Measurements from ENCODE around the gene GOLGA5. TPM values are rescaled to one million over a fixed set of nuclear protein-coding genes. Genes with fewer than 3 reads are reported as not detected.
A peak's percentile ranks its signal among the peaks of the same experiment; 100 is the strongest.
"Not testable (repeated sequence)": the region's sequence is repeated elsewhere in the genome, so short reads cannot be mapped to it uniquely, and the experiment has no call there.

GOLGA5 gene
- polyA plus RNA-seq, 4 donors = 35.3 to 51.4 (median 42.1) TPM

- no peak for DNase-seq (ENCODE audit: low read depth in 4 of 4, low spot score in 2 of 4)
Measured at GRCh38 chr14:92819011-92819597, 25.0 kb downstream of the GOLGA5 start.

DNA sequence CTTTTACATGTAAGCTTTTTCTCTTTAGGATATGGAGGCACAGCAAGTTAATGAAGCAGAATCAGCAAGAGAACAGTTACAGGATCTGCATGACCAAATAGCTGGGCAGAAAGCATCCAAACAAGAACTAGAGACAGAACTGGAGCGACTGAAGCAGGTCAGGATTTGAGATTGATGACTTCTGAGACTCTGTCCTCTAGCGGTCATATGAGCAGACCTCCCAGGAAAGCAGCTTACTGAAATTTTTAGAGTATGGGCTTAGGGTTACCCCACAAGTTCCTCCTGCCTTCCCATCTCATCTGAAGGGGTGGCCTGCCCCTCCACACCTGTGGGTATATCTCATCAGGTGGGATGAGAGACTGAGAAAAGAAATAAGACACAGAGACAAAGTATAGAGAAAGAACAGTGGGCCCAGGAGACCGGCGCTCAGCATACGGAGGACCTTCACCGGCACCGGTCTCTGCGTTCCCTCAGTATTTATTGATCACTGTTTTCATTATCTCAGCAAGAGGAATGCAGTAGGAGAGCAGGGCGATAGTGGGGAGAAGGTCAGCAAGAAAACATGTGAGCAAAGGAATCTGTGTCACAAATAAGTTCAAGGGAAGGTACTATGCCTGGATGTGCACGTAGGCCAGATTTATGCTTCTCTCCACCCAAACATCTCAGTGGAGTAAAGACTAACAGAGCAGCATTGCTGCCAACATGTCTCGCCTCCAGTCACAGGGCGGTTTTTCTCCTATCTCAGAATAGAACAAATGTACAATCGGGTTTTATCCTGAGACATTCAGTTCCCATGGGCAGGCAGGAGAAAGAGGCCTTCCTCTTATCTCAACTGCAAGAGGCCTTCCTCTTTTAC lies 25.8 kb downstream of the GOLGA5 start:
- not testable (repeated sequence) for DNase-seq (ENCODE audit: low read depth in 4 of 4, low spot score in 2 of 4)

- not testable (repeated sequence) for DNase-seq (ENCODE audit: low read depth in 4 of 4, low spot score in 2 of 4)
Measured at GRCh38 chr14:92820536-92820840, 26.4 kb downstream of the GOLGA5 start.

DNA sequence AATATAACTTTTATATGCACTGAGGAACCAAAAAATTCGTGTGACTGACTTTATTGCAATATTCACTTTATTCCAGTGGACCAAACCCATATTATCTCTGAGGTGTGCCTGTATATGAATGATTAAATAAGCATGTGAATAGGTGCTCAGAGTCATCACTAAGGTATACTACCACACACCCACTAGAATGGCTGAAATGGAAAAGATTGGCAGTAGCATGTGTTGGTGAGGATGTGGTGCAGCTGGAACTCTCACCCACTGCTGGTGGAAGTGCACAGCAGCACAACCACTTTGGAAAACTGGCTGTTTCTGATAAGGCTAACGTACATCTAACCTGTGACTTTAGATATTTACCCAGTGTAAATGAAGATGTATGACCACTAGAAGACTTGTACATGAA lies 36.8 kb downstream of the GOLGA5 start:
- no peak for DNase-seq (ENCODE audit: low read depth in 4 of 4, low spot score in 2 of 4)

DNA sequence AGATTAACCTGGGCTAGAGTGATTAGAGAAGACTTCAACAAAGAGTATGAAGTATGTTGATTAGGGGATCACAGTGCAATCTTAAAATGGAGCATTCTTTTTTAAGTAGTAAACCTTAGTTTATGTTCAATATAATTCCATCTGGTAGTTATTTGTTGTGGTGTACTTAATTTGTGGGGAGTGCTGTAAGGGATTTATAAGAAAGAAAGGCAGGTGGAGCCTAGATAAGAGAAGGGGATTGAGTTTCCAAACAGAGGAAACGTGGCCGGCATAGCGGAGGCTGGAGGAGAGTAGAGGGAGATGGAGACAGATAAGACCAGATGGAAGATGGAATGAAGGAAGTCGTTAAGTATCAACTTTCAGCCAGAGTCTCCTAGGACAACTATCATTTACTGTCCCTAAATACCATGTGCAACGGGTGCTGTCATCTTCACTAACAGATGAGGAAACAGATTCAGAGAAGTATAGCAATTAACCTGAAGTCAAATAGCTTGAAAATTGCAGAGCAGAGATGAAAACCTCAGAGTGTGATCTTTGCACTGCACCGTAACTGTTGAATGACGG lies 38.1 kb downstream of the GOLGA5 start:
- DNase-seq (ENCODE audit: low read depth in 4 of 4, low spot score in 2 of 4) = no peak

- DNase-seq (ENCODE audit: low read depth in 4 of 4, low spot score in 2 of 4) = no peak
Measured at GRCh38 chr14:92841930-92842329, 47.8 kb downstream of the GOLGA5 start.

DNA sequence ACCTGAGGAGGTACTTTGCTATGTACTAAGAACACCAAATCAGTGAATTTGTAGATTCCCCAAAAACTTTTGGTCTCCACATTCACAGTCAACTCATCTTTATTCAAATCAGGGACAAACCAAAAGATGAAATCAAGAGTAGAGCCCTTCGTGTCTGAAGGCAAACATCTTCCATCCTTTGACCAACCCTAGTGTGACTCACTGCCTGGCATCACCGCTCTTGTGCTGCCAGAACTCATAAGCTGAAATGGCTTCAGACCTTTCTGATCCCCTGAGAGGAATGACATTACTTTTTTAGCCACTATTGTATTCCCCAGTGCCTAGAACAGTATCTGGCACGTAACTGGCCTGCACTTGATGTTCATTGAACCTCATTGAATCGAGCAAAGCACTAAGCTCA lies 50.1 kb downstream of the GOLGA5 start:
- no peak for DNase-seq (ENCODE audit: low read depth in 4 of 4, low spot score in 2 of 4)

GRCh38 chr14:92846162-92846897 lies 52.2 kb downstream of the GOLGA5 start:
- DNase-seq (ENCODE audit: low read depth in 4 of 4, low spot score in 2 of 4) = no peak

DNA sequence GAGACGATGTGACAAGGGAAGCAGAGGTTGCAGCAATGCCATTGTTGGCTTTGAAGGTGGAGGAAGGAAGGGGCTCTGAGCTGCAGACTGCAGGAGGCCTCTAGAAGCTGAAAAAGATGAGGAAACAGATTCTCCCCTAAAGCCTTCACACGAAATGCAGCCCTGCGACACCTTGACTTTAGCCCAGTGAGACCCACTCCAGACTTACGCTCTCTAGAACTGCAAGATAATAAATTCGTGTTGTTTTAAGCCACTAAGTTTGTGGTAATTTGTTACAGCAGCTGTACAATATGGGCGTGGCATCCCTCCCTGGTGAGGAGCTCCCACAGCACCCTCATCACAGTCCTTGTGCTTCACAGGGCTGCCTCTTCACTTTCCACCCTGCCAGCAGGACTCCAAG lies 53.2 kb downstream of the GOLGA5 start:
- DNase-seq (ENCODE audit: low read depth in 4 of 4, low spot score in 2 of 4) = no peak

DNA sequence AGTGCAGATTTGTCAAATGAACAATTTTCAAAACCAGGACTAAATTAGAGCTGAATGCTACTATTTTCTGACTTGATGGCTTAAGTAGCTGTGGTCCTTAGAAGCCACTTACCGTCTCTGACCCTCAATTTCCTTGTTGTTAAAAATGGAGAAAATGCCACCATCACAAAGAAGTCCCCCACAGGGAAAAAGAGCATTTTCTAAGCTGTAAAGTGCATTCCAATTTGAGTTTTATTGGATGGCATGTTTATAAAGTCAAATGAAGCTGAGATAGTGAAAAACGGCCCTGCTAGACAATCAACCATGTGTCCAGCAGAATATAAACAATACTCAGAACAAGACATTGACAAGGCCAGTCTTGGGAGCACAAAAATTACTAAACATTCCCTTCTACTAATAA lies 53.6 kb downstream of the GOLGA5 start:
- DNase-seq (ENCODE audit: low read depth in 4 of 4, low spot score in 2 of 4) = no peak

GRCh38 chr14:92848887-92849286 lies 54.8 kb downstream of the GOLGA5 start:
- DNase-seq (ENCODE audit: low read depth in 4 of 4, low spot score in 2 of 4) = peak in 1 of 4 donors; percentile 40

DNA sequence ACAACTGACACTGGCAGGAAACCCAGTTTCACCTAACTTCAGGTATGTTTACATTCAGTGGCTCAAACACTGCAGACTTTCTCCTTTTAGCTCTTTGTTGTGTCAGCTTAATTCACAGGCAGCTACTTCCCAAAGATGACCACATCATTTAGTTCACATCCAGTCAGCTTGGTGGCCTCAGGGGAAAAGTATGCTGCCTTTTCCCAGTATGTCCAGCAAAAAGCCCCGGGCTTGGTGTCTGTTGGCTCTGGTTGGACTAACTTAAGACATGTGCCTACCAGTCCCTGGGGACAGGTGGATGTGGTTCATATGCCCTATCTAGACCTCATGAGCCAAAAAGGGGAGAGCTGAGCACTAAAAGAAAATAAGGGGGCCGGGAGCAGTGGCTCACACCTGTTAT lies 56.4 kb downstream of the GOLGA5 start:
- DNase-seq (ENCODE audit: low read depth in 4 of 4, low spot score in 2 of 4) = no peak

GRCh38 chr14:92853136-92853535 lies 59.0 kb downstream of the GOLGA5 start:
- not testable (repeated sequence) for DNase-seq (ENCODE audit: low read depth in 4 of 4, low spot score in 2 of 4)

GRCh38 chr14:92860049-92860840 lies 66.1 kb downstream of the GOLGA5 start:
- DNase-seq (ENCODE audit: low read depth in 4 of 4, low spot score in 2 of 4) = no peak

DNA sequence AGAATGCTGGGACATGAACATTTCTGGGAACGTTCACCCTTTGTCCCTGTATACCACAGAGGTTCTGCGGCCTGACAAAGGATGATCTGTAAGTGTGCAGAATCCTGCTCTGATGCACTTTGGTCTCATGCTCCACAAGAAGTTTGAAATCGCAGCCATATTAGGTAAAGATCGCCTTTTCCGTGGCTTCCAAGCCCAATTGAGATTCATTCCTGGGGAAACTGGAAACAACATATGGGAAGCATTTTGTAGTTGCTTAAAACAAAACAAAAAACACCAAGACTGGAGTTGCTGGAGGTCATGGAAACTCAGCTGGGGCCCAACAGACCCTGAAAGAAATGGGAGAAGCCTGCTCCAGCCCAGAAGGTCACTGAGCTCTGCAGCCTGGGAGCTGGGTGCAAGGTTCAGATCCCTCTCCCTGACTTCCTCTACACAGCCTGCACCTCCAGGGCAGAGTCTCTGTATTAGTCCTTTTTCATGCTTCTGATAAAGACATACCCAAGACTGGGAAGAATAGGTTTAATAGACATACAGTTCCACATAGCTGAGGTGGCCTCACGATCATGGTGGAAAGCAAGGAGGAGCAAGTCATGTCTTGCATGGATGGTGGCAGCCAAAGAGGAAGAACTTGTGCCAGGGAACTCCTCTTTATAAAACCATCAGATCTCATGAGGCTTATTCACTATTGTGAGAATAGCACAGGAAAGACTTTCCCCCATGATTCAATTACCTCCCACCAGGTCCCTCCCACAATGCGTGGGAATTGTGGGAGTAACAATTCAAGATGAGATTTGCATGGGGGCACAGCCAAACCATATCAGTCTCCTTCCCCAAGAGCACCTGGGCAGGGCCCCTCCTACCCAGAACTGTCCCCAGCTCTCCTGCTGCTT lies 68.0 kb downstream of the GOLGA5 start:
- no peak for DNase-seq (ENCODE audit: low read depth in 4 of 4, low spot score in 2 of 4)

DNA sequence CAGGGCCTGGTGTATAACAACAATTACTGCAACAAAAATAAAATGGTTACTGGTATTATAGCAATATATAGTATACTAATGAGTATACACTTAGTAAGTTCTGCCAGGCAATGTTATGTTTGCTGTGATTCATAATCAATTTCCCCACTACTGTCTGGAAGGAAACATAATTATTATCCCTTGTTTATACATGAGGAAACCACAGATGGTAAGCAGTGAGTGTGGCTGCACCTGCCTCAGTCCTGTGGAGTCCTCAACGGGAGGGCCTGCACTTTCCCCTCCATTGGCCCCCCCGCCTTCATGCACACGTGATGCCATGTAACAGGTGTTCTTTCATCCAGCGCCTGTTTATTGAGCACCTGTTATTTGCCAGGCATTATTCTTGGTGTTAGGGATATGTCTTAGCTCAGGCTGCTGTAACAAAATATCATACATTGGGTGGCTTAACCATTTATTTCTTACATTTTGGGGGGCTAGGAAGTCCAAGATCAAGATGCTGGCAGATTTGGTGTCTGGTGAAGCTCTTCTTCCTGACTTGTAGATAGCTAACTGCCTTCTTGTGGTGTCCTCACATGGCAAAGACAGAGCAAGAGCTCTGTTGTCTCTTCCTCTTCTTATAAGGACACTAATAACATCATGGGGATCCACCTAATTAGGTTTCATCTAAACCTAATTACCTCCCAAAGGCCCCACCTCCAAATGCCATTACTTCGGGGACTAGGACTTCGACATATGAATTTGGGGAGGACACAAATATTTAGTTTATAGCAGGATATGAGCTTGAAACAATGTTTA lies 69.4 kb downstream of the GOLGA5 start:
- no peak for DNase-seq (ENCODE audit: low read depth in 4 of 4, low spot score in 2 of 4)

DNA sequence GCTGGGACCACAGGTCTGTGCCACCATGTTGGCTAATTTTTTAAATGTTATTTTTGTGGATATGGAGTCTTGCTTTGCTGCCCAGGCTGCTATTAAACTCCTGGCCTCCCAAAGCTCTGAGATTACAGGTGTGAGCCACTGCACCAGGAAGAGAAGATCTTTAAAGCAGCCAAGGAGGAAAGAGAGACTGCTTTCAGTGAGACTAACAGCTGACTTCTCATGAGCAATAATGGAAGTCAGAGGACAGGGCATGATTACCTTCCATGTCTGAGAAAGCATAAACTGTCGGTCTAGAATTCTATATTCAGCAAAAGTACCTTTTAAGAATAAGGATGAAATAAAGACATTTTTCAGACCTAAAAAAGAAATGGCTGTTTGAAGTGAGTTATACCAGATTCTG lies 71.6 kb downstream of the GOLGA5 start:
- DNase-seq (ENCODE audit: low read depth in 4 of 4, low spot score in 2 of 4) = no peak

GRCh38 chr14:92866181-92866752 lies 72.2 kb downstream of the GOLGA5 start:
- DNase-seq (ENCODE audit: low read depth in 4 of 4, low spot score in 2 of 4) = no peak

All from left renal cortex interstitium (tissue), 4 donors.